A549 (cell line): ENCODE measurements around the gene IQCB1. TPM values are rescaled to one million over a fixed set of nuclear protein-coding genes. Genes with fewer than 3 reads are reported as not detected.

Source experiments
- ATAC-seq, 2 experiments: fragments of 200-7000 bp in 1 of 2; fragments of >200 bp in 1 of 2; cut with Nextera tagmentation in 1 of 2; cut with Tn5 transposase in 1 of 2; 3 replicates each; pipeline versions ENCODE4 v1.8.0 to v1.9.1; 2018 to 2020; ENCODE audit warnings: mild to moderate bottlenecking in 1 of 2, moderate library complexity in 1 of 2
- CTCF ChIA-PET: fragments of 300-600 bp; sonication (Branson Sonifier 250); formaldehyde crosslinking; extraction: SDS; loops from one replicate; lab custom pipeline; 2021; ENCODE audit warnings: antibody characterized with exemption, inconsistent platforms; lab: Yijun Ruan, JAX
- POLR2A ChIA-PET: fragments of 350-600 bp; formaldehyde crosslinking; extraction: SDS; loops from one replicate; lab custom pipeline; 2021; ENCODE audit warnings: antibody characterized with exemption, inconsistent platforms; lab: Yijun Ruan, JAX
- DNase-seq, 2 experiments: peaks; one replicate each; pipeline versions ENCODE4 v3.0.0 to v3.0.0-alpha.2; 2011 to 2016; ENCODE audit warnings: low read depth in 1 of 2, low spot score in 1 of 2
- FAIRE-seq: peaks from 2 replicates; lab custom pipeline; 2011; peaks lifted over from hg19 to GRCh38; lab: Jason Lieb, UNC
- H3K27ac ChIP-seq, 2 experiments: fragments of >200 bp; sonication (Bioruptor Twin); formaldehyde crosslinking; 3 replicates each; pipeline ENCODE4 v1.5.1; 2016 to 2017
- H3K4me1 ChIP-seq: fragments of >200 bp; sonication (Bioruptor Twin); formaldehyde crosslinking; 3 replicates; pipeline ENCODE4 v1.6.1; 2016
- H3K4me2 ChIP-seq: fragments of >200 bp; sonication (Bioruptor Twin); formaldehyde crosslinking; 3 replicates; pipeline ENCODE4 v1.6.1; 2016
- H3K4me3 ChIP-seq: fragments of >200 bp; sonication (Bioruptor Twin); formaldehyde crosslinking; 3 replicates; pipeline ENCODE4 v1.5.1; 2016
- H3K9me3 ChIP-seq: fragments of >200 bp; sonication (Bioruptor Twin); formaldehyde crosslinking; 3 replicates; pipeline ENCODE4 v1.6.1; 2016
- CBX8 ChIP-seq: fragments of 200-600 bp; sonication (generic); IDR thresholded peaks from 2 replicates; pipeline ENCODE4 v1.6.1; 2016
- CHD2 ChIP-seq: fragments of 150-350 bp; IDR thresholded peaks from 2 replicates; pipeline ENCODE4 v1.6.1; 2014; ENCODE audit warnings: low read length; ENCODE audit not compliant: partially characterized antibody
- E2F6 ChIP-seq: IDR thresholded peaks from 2 replicates; pipeline ENCODE4 v1.6.1; 2012; ENCODE audit warnings: low read depth, borderline replicate concordance
- EHF ChIP-seq: fragments of 250-450 bp; sonication (Bioruptor Pico); IDR thresholded peaks from 2 replicates; pipeline ENCODE4 v1.5.0; 2020; ENCODE audit warnings: mild to moderate bottlenecking
- EHMT2 ChIP-seq: fragments of 200-600 bp; sonication (generic); IDR thresholded peaks from 2 replicates; pipeline ENCODE4 v1.6.1; 2016; ENCODE audit warnings: antibody characterized with exemption, low read depth, mild to moderate bottlenecking, moderate library complexity
- ELK1 ChIP-seq: fragments of 150-350 bp; IDR thresholded peaks from 2 replicates; pipeline ENCODE4 v1.6.1; 2014; ENCODE audit warnings: low read depth, mild to moderate bottlenecking, low read length
- EP300 ChIP-seq, 2 experiments: fragments of >200 bp; sonication (Bioruptor Twin); formaldehyde crosslinking; IDR thresholded peaks; 2 replicates in 1 of 2; 3 replicates in 1 of 2; pipeline ENCODE4 v1.6.1; 2016 to 2017
- FOSB ChIP-seq: fragments of 250-450 bp; sonication (Bioruptor Pico); IDR thresholded peaks from 2 replicates; pipeline ENCODE4 v1.5.0; 2020; ENCODE audit warnings: mild to moderate bottlenecking, moderate library complexity
- FOSL2 ChIP-seq, 2 experiments: fragments of 450-650 bp in 1 of 2; fragments of >200 bp in 1 of 2; sonication (Bioruptor Twin) in 1 of 2; formaldehyde crosslinking; IDR thresholded peaks; 2 replicates each; pipeline versions ENCODE4 v1.5.0 to v1.6.1; 2016 to 2020; ENCODE audit warnings: mild to moderate bottlenecking in 1 of 2, moderate library complexity in 1 of 2
- FOXS1 ChIP-seq: fragments of 250-450 bp; sonication (Bioruptor Pico); IDR thresholded peaks from 2 replicates; pipeline ENCODE4 v1.5.0; 2020; ENCODE audit warnings: mild to moderate bottlenecking, moderate library complexity
- JUNB ChIP-seq: fragments of >200 bp; sonication (Bioruptor Twin); formaldehyde crosslinking; IDR thresholded peaks from 2 replicates; pipeline ENCODE4 v1.6.1; 2016
- KDM5A ChIP-seq: fragments of 200-600 bp; sonication (generic); IDR thresholded peaks from 2 replicates; pipeline ENCODE4 v1.6.1; 2016; ENCODE audit warnings: antibody characterized with exemption, mild to moderate bottlenecking
- MYC ChIP-seq: IDR thresholded peaks from 2 replicates; pipeline ENCODE4 v1.6.1; 2012; ENCODE audit warnings: mild to moderate bottlenecking, inconsistent platforms, low read length, improper control_type of control experiment, borderline replicate concordance
- NPAS2 ChIP-seq: fragments of 250-450 bp; sonication (Bioruptor Pico); IDR thresholded peaks from 2 replicates; pipeline ENCODE4 v1.8.0; 2022; ENCODE audit warnings: mild to moderate bottlenecking, moderate library complexity, borderline replicate concordance
- POLR2A ChIP-seq: IDR thresholded peaks from 2 replicates; pipeline ENCODE4 v1.6.1; 2012; ENCODE audit warnings: mild to moderate bottlenecking, low read length
- RCOR1 ChIP-seq: fragments of 150-350 bp; IDR thresholded peaks from 2 replicates; pipeline ENCODE4 v1.6.1; 2014; ENCODE audit warnings: antibody characterized with exemption, low read length, low read depth
- RFX5 ChIP-seq: fragments of 450-650 bp; IDR thresholded peaks from 2 replicates; pipeline ENCODE4 v1.7.1; 2014; ENCODE audit warnings: antibody characterized with exemption, mild to moderate bottlenecking, moderate library complexity
- TFCP2L1 ChIP-seq: fragments of 250-450 bp; sonication (Bioruptor Pico); IDR thresholded peaks from 2 replicates; pipeline ENCODE4 v1.5.0; 2021; ENCODE audit warnings: mild to moderate bottlenecking
- TP53 ChIP-seq: fragments of 250-450 bp; sonication (Bioruptor Pico); IDR thresholded peaks from 2 replicates; pipeline ENCODE4 v1.5.0; 2021; ENCODE audit warnings: mild to moderate bottlenecking, moderate library complexity
- WGBS: methylation state at CpG from one replicate; pipeline ENCODE4 v1.1.6; 2017; ENCODE audit errors: missing lambda C conversion rate; 5-methylcytosine and 5-hydroxymethylcytosine counted together
- polyA plus RNA-seq, 4 experiments: library from polyadenylated mRNA; depleted of rRNA in 3 of 4; stranded (reverse); fragments of >200 nt; fragmentation: RNase III in 1 of 4; extraction: RNeasy Plus Mini Kit Qiagen cat#74134 plus additional on column Dnase treatment in 1 of 4; gene quantifications; 2 replicates in 3 of 4; 3 replicates in 1 of 4; pipeline ENCODE4 v1.2.3, GENCODE V29; 2011 to 2017
- TF ChIP-seq, protein P1 (sequence below): fragments of >200 bp; sonication (Bioruptor Twin); formaldehyde crosslinking; IDR thresholded peaks from 3 replicates; pipeline ENCODE4 v1.5.1; 2016
- TF ChIP-seq, protein P2 (sequence below): fragments of >200 bp; sonication (Bioruptor Twin); formaldehyde crosslinking; IDR thresholded peaks from 3 replicates; pipeline ENCODE4 v1.6.1; 2016

Gene IQCB1
- polyA plus RNA-seq, 2 of the 4 experiments (the other 2 are of a cell fraction) = 22.1 to 34.3 TPM

DNA sequence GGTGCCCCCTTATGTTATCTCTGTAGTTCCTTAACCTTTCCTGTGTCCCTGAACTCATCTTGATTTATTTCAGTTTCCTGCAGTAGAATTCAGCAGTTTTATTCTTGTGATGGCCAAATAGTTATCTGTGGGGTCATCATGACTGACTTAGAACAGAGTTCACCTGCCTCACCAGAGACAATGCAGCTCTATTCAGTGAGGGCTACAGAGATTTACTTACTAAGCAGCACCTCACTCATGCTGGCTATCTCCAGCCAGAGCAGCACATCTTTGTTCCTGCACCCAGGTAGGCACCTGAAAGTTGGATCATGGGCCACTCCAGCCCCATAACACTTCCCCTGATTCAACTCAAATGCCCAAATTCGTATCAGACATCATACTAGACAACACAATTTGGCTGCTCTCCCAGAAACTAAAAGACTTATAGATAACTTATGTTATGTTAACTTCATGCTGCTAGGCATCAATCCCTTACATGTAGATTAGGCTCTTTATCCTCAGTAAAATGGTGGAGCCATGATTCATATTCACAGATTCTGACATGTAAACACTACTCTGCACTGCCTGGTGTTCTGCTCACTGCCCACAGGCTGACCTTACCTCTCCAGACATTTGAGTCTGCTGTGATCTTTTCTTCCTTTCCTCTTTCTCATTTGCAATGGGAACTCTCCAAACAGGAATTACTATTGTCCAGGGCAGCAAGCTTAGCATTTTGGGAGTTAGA is 76.0 kb downstream of the IQCB1 start:
- Histone ChIP-seq H3K4me3 (no peak overlapping the region), H3K4me1 (no peaks in the 10 kb centered on the region), H3K4me2 (no peak overlapping the region), H3K9me3 (no peaks in the 10 kb centered on the region), H3K27ac (no peak overlapping the region)
- no peak for FAIRE-seq
- 15% methylated on average over 1 of the region's 1 CpG for WGBS
- ATAC-seq = no peak
- ChIA-PET POLR2A (no interaction called here), CTCF (interaction anchor here (0.8 to 1.3 kb wide), 2 partner anchors 11 to 59 kb away, joined by 3 to 4 read pairs; no protein-coding TSS in a partner anchor)
- DNase-seq = no peak
- no peak for TF ChIP-seq FOXS1 (CRISPR knock-in tag)
- TF ChIP-seq RCOR1 = no peak
- TF ChIP-seq, protein P1, sequence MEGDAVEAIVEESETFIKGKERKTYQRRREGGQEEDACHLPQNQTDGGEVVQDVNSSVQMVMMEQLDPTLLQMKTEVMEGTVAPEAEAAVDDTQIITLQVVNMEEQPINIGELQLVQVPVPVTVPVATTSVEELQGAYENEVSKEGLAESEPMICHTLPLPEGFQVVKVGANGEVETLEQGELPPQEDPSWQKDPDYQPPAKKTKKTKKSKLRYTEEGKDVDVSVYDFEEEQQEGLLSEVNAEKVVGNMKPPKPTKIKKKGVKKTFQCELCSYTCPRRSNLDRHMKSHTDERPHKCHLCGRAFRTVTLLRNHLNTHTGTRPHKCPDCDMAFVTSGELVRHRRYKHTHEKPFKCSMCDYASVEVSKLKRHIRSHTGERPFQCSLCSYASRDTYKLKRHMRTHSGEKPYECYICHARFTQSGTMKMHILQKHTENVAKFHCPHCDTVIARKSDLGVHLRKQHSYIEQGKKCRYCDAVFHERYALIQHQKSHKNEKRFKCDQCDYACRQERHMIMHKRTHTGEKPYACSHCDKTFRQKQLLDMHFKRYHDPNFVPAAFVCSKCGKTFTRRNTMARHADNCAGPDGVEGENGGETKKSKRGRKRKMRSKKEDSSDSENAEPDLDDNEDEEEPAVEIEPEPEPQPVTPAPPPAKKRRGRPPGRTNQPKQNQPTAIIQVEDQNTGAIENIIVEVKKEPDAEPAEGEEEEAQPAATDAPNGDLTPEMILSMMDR = no peak
- TF ChIP-seq NPAS2 (CRISPR knock-in tag) = no peak
- TF ChIP-seq POLR2A = no peak
- no peak for TF ChIP-seq CBX8
- no peak for TF ChIP-seq EHF (CRISPR knock-in tag)
- TF ChIP-seq FOSL2 (IDR thresholded peaks at IDR 0.05) = no peak
- TF ChIP-seq FOSL2 (CRISPR knock-in tag; IDR thresholded peaks at IDR 0.05) = no peak
- no peak for TF ChIP-seq EP300 (IDR thresholded peaks at IDR 0.05)
- TF ChIP-seq TP53 = no peak
- TF ChIP-seq RFX5 = no peak
- TF ChIP-seq CHD2 = no peak
- no peak for TF ChIP-seq EHMT2
- TF ChIP-seq, protein P2, sequence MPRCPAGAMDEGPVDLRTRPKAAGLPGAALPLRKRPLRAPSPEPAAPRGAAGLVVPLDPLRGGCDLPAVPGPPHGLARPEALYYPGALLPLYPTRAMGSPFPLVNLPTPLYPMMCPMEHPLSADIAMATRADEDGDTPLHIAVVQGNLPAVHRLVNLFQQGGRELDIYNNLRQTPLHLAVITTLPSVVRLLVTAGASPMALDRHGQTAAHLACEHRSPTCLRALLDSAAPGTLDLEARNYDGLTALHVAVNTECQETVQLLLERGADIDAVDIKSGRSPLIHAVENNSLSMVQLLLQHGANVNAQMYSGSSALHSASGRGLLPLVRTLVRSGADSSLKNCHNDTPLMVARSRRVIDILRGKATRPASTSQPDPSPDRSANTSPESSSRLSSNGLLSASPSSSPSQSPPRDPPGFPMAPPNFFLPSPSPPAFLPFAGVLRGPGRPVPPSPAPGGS = no peak
- no peak for TF ChIP-seq MYC
- TF ChIP-seq E2F6 = no peak
- no peak for TF ChIP-seq JUNB
- no peak for TF ChIP-seq ELK1

DNA sequence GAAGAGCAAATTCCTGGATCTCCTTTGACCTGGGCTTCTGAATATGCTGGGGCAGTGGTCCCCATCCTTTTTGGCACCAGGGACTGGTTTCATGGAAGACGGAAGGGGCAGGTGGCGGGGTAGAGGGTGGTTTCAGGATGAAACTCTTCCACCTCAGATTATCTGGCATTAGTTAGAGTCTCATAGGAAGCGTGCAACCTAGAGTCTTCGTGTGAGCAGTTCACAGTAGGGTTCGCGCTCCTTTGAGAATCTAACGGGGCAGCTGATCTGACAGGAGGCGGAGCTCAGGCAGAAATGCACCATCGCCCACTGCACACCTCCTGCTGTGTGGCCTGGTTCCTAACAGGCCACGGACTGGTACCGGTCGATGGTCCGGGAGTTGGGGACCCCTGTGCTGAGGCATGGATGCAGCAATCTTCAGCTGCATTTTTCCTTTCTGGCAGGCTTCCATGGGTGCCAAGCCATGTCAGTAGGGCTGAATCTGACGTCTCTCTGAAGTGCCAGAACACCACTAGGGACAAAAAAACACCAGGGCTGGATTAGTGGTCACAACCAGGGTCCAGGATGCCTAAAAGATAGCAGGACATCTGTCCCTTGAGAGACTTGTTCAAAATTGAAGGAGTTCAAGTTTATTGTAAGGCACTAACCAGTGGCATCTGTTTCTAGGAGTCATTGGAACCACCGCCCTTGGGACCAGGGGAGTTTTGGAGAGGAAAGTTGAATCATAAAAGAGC is 76.9 kb downstream of the IQCB1 start:
- POLR2A ChIA-PET = no interaction called here
- TF ChIP-seq TFCP2L1 (CRISPR knock-in tag) (no peak), FOSB (CRISPR knock-in tag) (no peak), TP53 (no peak), MYC (no peak), CBX8 (no peak), KDM5A (no peak), FOSL2 (IDR thresholded peaks at IDR 0.05) (no peak), FOSL2 (CRISPR knock-in tag; IDR thresholded peaks at IDR 0.05) (no peak)
- 76% methylated on average over 15 of the region's 15 CpGs for WGBS
- CTCF ChIA-PET = no interaction called here
- ATAC-seq (no peak), DNase-seq (no peak), FAIRE-seq (no peak)
- Histone ChIP-seq H3K4me1 (no peaks in the 10 kb centered on the region), H3K27ac (no peak overlapping the region), H3K4me2 (no peak overlapping the region), H3K9me3 (no peaks in the 10 kb centered on the region), H3K4me3 (no peak overlapping the region)
